Astrocyte of the spinal cord (primary cell): ENCODE results near the gene RUNX1.

ENCODE experiments used
- DNase-seq: peaks from one replicate; pipeline ENCODE4 v3.0.0; 2011; ENCODE audit warnings: low read depth, low spot score
- H3K4me3 ChIP-seq: 2 replicates; pipeline ENCODE4 v1.5.1; 2011; ENCODE audit warnings: low read depth, mild to moderate bottlenecking, low read length, moderate library complexity
- in situ Hi-C: cut with HindIII; loops from 2 replicates; pipeline ENCODE4 v1.10.0; 2017; ENCODE audit warnings: low sequenced_read_pairs
- TF ChIP-seq, protein P1 (sequence below): IDR thresholded peaks from 2 replicates; pipeline ENCODE4 v1.5.1; 2012; ENCODE audit warnings: low read depth, mild to moderate bottlenecking, low read length, inconsistent platforms

RUNX1 gene

DNA sequence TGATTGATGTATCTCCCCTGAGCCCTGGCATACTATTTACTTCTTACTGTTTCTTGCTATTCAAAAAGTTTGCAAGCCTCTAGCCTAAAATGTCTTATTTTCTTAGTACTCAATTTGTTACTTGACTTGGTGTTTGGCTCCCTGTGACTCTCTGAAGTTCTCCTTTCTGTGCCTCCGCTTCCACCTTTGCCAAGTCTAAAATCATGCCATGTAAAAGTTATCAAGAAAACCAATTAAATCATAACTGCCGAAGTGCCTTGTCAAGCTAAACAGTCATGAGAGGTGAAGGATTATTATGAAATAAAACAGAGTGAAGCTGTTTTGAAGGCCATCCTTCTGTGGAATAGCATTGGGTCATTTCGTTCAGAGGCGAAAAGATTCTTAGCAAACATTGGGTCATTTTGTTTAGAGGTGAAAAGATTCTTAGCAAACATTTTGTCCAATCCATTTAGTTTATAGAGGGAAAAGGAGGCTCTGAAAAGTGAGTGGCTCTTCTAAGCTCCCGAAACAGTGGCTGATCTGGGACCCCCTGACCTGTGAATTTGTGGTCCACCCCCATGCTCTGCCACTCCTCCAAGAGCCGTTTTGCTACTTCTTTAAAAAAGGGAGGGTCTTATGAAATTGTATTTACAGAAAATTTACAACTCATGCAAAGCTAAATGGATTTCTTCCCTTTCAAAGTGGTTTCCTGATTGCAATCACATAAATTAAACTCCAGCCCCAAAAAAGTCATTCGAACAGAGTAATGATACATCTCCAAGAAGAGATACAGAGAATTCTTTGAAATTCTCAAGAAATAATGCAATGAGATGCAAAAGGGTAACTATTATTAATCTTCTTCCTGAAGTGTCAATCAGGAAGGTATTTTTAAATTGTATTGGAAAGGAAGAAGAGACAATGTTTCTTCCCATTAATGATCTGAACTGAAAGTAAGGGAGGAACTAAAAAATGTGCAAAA, 141.4 kb downstream of the RUNX1 start:
- no peak for DNase-seq
- TF ChIP-seq, protein P1, sequence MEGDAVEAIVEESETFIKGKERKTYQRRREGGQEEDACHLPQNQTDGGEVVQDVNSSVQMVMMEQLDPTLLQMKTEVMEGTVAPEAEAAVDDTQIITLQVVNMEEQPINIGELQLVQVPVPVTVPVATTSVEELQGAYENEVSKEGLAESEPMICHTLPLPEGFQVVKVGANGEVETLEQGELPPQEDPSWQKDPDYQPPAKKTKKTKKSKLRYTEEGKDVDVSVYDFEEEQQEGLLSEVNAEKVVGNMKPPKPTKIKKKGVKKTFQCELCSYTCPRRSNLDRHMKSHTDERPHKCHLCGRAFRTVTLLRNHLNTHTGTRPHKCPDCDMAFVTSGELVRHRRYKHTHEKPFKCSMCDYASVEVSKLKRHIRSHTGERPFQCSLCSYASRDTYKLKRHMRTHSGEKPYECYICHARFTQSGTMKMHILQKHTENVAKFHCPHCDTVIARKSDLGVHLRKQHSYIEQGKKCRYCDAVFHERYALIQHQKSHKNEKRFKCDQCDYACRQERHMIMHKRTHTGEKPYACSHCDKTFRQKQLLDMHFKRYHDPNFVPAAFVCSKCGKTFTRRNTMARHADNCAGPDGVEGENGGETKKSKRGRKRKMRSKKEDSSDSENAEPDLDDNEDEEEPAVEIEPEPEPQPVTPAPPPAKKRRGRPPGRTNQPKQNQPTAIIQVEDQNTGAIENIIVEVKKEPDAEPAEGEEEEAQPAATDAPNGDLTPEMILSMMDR = no peak
- in situ Hi-C loops = no loop called here
- H3K4me3 ChIP-seq = no peak overlapping the region

DNA sequence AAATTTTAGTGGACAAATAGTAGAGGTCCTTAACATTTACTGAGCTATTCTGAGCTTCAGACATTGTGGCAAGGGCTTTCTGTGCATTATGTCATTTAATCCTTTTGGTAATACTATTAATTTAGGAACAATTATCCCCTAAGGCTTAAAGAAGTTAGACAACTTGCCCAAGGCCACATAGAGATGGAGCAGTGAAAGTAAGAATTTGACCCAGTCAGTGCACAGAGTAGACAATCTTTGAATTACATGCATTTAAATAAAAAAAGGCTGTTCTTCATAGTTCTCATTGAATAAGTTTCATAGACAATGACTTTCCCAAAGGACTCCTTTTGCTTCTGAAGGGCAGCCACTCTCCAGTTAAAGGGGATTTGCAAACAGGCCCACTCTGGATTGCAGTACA, 142.7 kb downstream of the RUNX1 start:
- in situ Hi-C loops = no loop called here
- no peak for DNase-seq
- TF ChIP-seq, protein P1 = no peak
- no peak overlapping the region for H3K4me3 ChIP-seq

DNA sequence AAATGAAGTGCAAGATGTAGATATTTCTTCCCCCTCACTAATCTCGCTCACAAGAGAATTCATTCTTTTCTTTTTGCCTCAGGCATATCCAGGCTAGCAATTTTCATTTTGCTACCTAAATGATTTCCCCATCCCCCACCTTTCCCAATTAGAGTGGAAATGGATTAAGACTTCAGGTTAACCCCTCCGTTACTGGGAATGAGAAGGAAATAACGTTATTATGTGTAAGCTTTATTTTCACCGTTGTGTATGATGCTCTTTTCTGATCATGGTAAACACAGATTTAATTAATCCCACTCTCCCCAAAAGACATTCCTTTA, 143.9 kb downstream of the RUNX1 start:
- TF ChIP-seq, protein P1 = no peak
- DNase-seq = no peak
- in situ Hi-C loops = no loop called here
- no peak overlapping the region for H3K4me3 ChIP-seq

DNA sequence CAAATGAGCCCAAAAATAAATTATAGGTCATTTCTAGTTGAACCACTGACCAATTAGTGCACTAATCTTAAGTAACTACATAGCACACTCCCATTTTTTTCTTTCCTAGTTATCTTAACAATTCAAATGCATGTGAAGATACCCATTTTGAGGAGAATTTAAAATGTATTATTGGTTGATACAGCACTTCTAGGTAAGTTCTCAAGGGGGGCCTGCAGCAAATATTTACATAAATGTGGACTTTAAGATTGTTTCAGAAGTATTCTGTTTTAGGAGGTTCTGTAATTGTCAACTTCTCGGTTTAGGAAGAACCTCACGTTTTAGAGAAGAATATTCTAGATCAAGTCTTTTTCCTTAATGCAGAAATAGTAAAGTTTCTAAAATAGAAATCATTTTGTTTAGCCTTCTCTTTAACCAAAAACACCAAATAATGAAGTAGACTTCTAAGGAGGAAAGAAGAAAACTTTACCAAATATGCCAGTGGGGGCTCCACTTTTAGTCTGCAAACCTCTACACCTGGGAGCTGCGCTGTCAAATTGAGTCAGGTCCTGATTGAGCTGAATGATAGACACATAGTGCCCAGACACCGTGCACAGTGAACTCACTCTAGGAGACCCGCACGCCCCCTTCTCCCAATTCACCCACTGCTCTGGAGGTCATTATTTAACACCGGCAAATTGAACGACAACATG, 144.4 kb downstream of the RUNX1 start:
- no peak overlapping the region for H3K4me3 ChIP-seq

DNA sequence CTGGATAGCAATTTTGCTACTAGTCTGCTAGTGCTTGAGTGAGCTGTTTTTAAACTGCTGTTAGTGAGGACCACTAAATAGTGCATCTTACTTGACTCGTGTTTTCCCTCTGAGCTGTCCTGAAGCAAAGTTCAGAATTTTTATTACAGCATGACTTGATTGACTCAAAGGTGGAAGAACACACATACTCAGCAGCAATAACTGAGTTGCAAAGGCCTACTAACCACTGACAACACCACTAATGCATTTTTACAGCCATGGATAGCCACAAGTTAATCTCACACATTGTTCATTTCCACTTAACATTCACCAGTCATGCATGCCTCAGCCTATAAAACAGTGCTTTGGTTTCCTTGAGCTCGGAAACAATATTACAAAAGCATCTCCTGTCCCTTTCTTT, 148.7 kb downstream of the RUNX1 start:
- H3K4me3 ChIP-seq = no peak overlapping the region
- in situ Hi-C loops = no loop called here
- DNase-seq = peak; percentile 61
- TF ChIP-seq, protein P1 = no peak

More for the DNA sequence above, 144.4 kb downstream of the RUNX1 start:
- DNase-seq = no peak
- TF ChIP-seq, protein P1 = no peak
- in situ Hi-C loops = no loop called here

DNA sequence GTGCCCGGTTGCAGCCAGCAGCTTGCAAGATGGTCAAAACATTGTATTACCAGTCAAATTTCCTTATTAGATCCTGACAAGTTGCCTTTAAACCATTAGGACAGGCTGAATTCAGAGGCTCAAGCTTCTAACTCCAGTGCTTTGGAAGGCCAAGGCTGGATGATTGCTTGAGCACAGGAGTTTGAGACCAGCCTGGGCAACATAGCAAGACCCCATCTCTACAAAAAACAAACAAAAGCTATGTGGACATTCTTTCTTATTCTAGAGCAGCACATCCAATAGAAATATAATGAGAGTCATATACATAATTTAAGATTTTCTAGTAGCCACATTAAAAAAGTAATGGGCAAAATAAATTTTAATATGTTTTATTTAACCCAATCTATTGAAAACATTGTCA, 149.3 kb downstream of the RUNX1 start:
- TF ChIP-seq, protein P1 = no peak
- no peak overlapping the region for H3K4me3 ChIP-seq
- in situ Hi-C loops = no loop called here
- no peak for DNase-seq
